ENCODE data around the gene MTMR10. TPM values are rescaled to one million over a fixed set of nuclear protein-coding genes. Genes with fewer than 3 reads are reported as not detected.

Gene MTMR10
- total and polyA plus RNA-seq, 2 donors: 14.4 to 46.1 TPM

DNA sequence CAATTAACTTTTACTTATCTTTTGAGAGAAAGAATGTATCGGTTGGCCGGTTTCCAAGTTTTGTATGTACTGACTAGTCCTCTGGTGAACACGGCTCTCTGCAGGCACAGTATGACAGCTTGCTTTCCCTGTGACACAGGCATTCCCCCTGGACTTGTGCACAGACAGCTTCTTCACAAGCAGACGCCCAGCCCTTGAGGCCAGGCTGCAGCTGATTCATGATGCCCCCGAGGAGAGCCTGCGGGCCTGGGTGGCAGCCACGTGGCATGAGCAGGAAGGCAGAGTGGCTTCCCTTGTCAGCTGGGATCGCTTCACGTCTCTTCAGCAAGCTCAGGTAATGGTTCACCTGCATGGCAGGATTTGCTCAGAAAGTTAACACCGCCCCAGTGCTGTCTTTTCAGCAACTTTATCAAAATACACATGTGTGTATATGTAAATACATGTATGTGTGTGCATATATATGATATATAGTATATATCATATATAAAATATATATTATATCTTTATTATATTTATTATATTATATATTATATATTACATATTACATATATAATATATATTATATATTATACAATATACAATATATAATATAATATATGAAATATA lies 62.3 kb downstream of the MTMR10 start:
- DNase-seq (ENCODE audit: extremely low spot score): no peak
- Histone ChIP-seq H3K36me3 (ENCODE audit: insufficient read depth) (peaks cover 3% of the 10 kb centered on the region), H3K27ac (ENCODE audit: low read depth) (no peak overlapping the region), H3K4me1 (ENCODE audit: insufficient read depth) (no peaks in the 10 kb centered on the region), H3K4me3 (ENCODE audit: low read depth, low read length) (no peak overlapping the region)
- WGBS: 86% methylated on average over 10 of the region's 10 CpGs

- H3K36me3 ChIP-seq (ENCODE audit: insufficient read depth): peaks cover 3% of the 10 kb centered on the region
- no peak for DNase-seq (ENCODE audit: extremely low spot score)
- no peak overlapping the region for H3K27ac ChIP-seq (ENCODE audit: low read depth)
- no peak overlapping the region for H3K4me3 ChIP-seq (ENCODE audit: low read depth, low read length)
- H3K4me1 ChIP-seq (ENCODE audit: insufficient read depth): no peaks in the 10 kb centered on the region
- WGBS: 88% methylated on average over 5 of the region's 5 CpGs
Observed at GRCh38 chr15:30928076-30928475, 63.4 kb downstream of the MTMR10 start.

DNA sequence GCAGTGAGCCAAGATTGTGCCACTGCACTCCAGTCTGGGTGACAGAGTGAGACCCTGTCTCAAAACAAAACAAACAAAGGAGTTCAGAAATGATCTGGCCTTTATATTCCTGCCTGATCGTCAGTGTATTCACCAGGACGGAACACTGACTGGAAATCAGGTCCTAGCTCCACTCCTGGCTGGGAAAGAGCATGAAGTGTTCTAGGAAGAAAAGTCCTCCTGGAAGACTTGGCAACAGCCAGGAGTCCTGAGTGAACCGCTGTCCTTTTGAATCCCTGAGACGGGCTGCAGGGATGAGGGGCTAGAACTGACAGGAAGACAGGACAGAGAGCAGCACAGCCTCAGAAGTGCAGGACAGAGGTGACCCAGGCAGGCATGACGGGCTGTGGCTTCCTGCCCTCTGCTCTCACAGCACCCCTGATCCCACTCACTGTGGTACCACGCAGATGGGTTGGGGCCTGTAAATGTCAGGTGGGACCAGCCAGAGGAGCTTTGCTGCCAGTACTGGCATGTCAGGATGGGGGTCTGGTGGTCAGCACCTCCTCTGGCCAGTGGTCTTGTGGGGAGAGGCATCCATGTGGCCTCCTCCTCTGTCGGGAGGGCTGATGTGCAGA lies 64.2 kb downstream of the MTMR10 start:
- H3K4me3 ChIP-seq (ENCODE audit: low read depth, low read length): no peak overlapping the region
- H3K36me3 ChIP-seq (ENCODE audit: insufficient read depth): peaks cover 3% of the 10 kb centered on the region
- no peak for DNase-seq (ENCODE audit: extremely low spot score)
- WGBS: 87% methylated on average over 7 of the region's 7 CpGs
- H3K27ac ChIP-seq (ENCODE audit: low read depth): no peak overlapping the region
- H3K4me1 ChIP-seq (ENCODE audit: insufficient read depth): no peaks in the 10 kb centered on the region

- 95% methylated on average over 8 of the region's 8 CpGs for WGBS
- H3K36me3 ChIP-seq (ENCODE audit: insufficient read depth): peaks cover 3% of the 10 kb centered on the region
Observed at GRCh38 chr15:30926161-30926560, 65.3 kb downstream of the MTMR10 start.

GRCh38 chr15:30925686-30926085 lies 65.7 kb downstream of the MTMR10 start:
- peaks cover 3% of the 10 kb centered on the region for H3K36me3 ChIP-seq (ENCODE audit: insufficient read depth)
- 95% methylated on average over 9 of the region's 9 CpGs for WGBS
- no peak for DNase-seq (ENCODE audit: extremely low spot score)
- no peak overlapping the region for H3K4me3 ChIP-seq (ENCODE audit: low read depth, low read length)
- H3K27ac ChIP-seq (ENCODE audit: low read depth): no peak overlapping the region
- no peaks in the 10 kb centered on the region for H3K4me1 ChIP-seq (ENCODE audit: insufficient read depth)

More at GRCh38 chr15:30926161-30926560, 65.3 kb downstream of the MTMR10 start:
- Histone ChIP-seq H3K4me3 (ENCODE audit: low read depth, low read length) (no peak overlapping the region), H3K4me1 (ENCODE audit: insufficient read depth) (no peaks in the 10 kb centered on the region), H3K27ac (ENCODE audit: low read depth) (no peak overlapping the region)
- DNase-seq (ENCODE audit: extremely low spot score): no peak

DNA sequence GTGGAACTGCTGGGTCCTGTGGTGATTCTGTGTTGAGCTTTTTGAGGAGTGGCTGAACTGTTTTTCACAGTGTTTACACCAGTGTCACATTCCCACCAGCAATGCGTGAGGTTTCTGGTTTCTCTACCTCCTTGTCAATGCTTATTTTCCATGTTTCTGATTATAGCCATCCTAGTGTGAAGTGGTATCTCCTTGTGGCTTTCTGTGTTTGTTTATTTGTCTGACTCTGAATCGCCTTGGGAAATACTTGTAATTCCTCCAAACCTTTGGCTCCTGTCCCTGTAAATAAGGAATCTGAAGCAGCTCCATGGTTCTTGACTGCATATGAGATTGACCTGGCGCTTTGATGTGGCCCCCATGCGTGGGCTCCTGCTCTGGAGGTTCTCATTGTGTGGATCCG lies 67.1 kb downstream of the MTMR10 start:
- Histone ChIP-seq H3K36me3 (ENCODE audit: insufficient read depth) (no peaks in the 10 kb centered on the region), H3K27ac (ENCODE audit: low read depth) (no peak overlapping the region), H3K4me3 (ENCODE audit: low read depth, low read length) (no peak overlapping the region), H3K4me1 (ENCODE audit: insufficient read depth) (no peaks in the 10 kb centered on the region)
- WGBS: 80% methylated on average over 5 of the region's 5 CpGs
- no peak for DNase-seq (ENCODE audit: extremely low spot score)

DNA sequence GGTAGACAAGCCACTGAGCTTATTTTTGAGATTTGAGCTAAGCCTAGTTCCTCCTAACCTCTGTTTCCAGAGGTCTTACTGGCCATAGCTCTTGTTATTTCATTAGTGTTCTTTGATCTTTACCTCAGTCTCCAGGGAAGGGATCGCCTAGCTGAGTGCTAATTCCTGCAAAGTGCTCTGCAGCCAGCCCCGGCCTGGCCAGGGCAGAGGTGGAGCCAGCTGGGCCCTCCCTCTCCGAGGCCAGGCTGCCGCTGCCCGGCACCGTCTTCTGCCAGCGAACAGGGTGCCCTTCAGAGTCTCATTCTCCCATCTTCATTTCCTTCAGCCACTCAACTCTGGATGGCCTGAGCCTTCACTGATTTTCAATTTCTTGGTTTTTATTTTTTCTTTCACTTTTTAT lies 68.0 kb downstream of the MTMR10 start:
- H3K4me1 ChIP-seq (ENCODE audit: insufficient read depth): no peaks in the 10 kb centered on the region
- H3K36me3 ChIP-seq (ENCODE audit: insufficient read depth): no peaks in the 10 kb centered on the region
- no peak overlapping the region for H3K4me3 ChIP-seq (ENCODE audit: low read depth, low read length)
- WGBS: 67% methylated on average over 7 of the region's 7 CpGs
- no peak overlapping the region for H3K27ac ChIP-seq (ENCODE audit: low read depth)
- DNase-seq (ENCODE audit: extremely low spot score): no peak

DNA sequence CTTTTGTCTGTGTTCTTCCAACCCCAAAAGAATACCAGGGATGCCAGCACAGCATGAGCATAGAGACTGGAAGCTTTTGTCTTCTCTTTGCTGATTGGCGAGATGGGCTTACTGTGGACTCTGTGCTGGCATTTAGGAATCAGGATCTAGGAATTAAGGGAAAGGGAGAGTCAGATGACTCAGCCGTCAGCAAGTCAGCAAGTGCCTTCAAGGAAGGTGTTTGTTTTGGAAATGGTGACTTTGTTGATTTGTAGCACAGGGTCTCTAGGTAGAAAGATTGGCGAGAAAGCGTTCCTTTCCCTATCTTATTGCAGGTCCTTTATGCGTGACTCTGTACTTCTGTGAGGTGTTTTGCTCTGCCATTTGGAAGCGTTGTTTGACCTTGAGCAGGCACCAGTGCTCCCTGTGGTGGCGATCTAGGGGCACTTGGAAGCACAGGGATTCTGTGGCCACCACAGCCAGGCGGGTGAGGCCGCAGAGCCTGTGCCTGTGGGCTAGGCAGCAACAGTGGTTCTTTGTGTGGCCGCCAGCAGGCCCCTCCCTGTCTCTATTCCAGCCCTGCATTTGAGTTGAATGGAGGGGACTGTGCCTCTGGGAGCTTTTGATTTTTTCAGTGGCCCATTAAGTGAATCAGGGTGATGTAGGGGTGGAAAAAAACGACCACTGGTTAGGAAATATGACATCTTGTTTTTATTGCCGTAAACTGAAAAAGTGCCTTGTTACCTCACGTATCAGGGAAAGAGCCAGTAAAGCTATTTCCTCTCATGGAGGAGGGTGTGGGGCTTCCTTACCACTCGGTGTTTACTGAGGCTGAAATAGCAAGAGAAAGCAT lies 68.7 kb downstream of the MTMR10 start:
- no peak overlapping the region for H3K4me3 ChIP-seq (ENCODE audit: low read depth, low read length)
- 77% methylated on average over 14 of the region's 14 CpGs for WGBS
- no peak for DNase-seq (ENCODE audit: extremely low spot score)
- no peaks in the 10 kb centered on the region for H3K36me3 ChIP-seq (ENCODE audit: insufficient read depth)
- H3K4me1 ChIP-seq (ENCODE audit: insufficient read depth): no peaks in the 10 kb centered on the region
- H3K27ac ChIP-seq (ENCODE audit: low read depth): no peak overlapping the region

DNA sequence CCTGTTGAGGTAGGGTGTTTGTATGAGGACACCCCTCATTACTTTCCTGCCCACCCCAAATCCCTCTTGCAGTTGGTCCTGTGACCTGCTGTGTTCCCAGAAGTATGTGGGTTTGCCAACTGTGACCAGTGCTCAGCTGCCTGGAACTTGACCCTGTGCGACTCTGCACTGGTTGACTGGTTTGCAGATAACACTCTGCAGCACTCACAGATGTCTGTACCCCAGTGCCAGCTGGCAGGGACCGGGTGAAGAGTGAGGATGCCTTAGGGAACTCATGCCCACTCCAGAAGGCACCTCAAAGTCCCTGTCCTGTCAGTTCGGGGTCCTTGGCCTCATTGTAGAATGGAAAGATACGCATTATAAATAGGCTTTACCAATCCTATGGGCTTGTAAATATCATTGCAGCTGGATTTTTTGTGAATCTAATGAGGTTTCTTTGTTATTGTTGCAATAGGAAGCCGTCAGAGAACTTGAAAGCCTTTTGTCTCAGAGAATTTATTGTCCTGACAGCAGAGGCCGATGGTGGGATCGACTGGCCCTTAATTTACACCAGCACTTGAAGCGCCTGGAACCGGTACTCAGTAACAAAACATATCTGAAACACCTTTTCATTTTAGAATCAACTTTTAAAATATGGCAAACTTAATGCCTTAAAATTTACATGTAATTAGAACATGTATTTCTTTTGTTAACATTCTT lies 69.5 kb downstream of the MTMR10 start:
- WGBS: 70% methylated on average over 9 of the region's 9 CpGs
- no peaks in the 10 kb centered on the region for H3K36me3 ChIP-seq (ENCODE audit: insufficient read depth)
- H3K4me1 ChIP-seq (ENCODE audit: insufficient read depth): no peaks in the 10 kb centered on the region
- DNase-seq (ENCODE audit: extremely low spot score): no peak
- no peak overlapping the region for H3K4me3 ChIP-seq (ENCODE audit: low read depth, low read length)
- no peak overlapping the region for H3K27ac ChIP-seq (ENCODE audit: low read depth)

GRCh38 chr15:30921106-30921505 lies 70.3 kb downstream of the MTMR10 start:
- Histone ChIP-seq H3K4me3 (ENCODE audit: low read depth, low read length) (no peak overlapping the region), H3K4me1 (ENCODE audit: insufficient read depth) (no peaks in the 10 kb centered on the region), H3K36me3 (ENCODE audit: insufficient read depth) (no peaks in the 10 kb centered on the region), H3K27ac (ENCODE audit: low read depth) (no peak overlapping the region)
- WGBS: 89% methylated on average over 4 of the region's 4 CpGs
- no peak for DNase-seq (ENCODE audit: extremely low spot score)

- 80% methylated on average over 5 of the region's 5 CpGs for WGBS
- H3K4me1 ChIP-seq (ENCODE audit: insufficient read depth): no peaks in the 10 kb centered on the region
- H3K36me3 ChIP-seq (ENCODE audit: insufficient read depth): no peaks in the 10 kb centered on the region
- DNase-seq (ENCODE audit: extremely low spot score): no peak
- H3K4me3 ChIP-seq (ENCODE audit: low read depth, low read length): no peak overlapping the region
- H3K27ac ChIP-seq (ENCODE audit: low read depth): no peak overlapping the region
Observed at GRCh38 chr15:30919877-30920550, 71.4 kb downstream of the MTMR10 start.

- DNase-seq (ENCODE audit: extremely low spot score): no peak
- H3K36me3 ChIP-seq (ENCODE audit: insufficient read depth): no peaks in the 10 kb centered on the region
- H3K4me3 ChIP-seq (ENCODE audit: low read depth, low read length): no peak overlapping the region
- WGBS: 92% methylated on average over 5 of the region's 5 CpGs
- no peaks in the 10 kb centered on the region for H3K4me1 ChIP-seq (ENCODE audit: insufficient read depth)
- H3K27ac ChIP-seq (ENCODE audit: low read depth): no peak overlapping the region
Observed at GRCh38 chr15:30918366-30918765, 73.1 kb downstream of the MTMR10 start.

GRCh38 chr15:30917675-30918074 lies 73.8 kb downstream of the MTMR10 start:
- H3K4me1 ChIP-seq (ENCODE audit: insufficient read depth): no peaks in the 10 kb centered on the region
- 92% methylated on average over 1 of the region's 1 CpG for WGBS
- H3K4me3 ChIP-seq (ENCODE audit: low read depth, low read length): no peak overlapping the region
- DNase-seq (ENCODE audit: extremely low spot score): no peak
- no peak overlapping the region for H3K27ac ChIP-seq (ENCODE audit: low read depth)
- H3K36me3 ChIP-seq (ENCODE audit: insufficient read depth): no peaks in the 10 kb centered on the region

Measured in urinary bladder (tissue), 4 donors.